OCI-LY3 (cell line): ENCODE results near the gene WDR26.

ENCODE experiments used
- H2AFZ ChIP-seq: fragments of 200-600, 300-600 bp; shearing (Covaris generic); 2 replicates; pipeline ENCODE4 v1.6.0; 2014; ENCODE audit warnings: antibody characterized with exemption, low read depth, low read length
- H3K27ac ChIP-seq: fragments of 200-600, 300-600 bp; sonication (generic); 2 replicates; pipeline ENCODE4 v1.5.1; 2014; ENCODE audit warnings: mild to moderate bottlenecking, low read length, moderate library complexity, mixed read lengths
- H3K27me3 ChIP-seq: fragments of 200-600, 300-600 bp; sonication (generic); 2 replicates; pipeline ENCODE4 v1.6.1; 2014; ENCODE audit warnings: low read depth, low read length, mixed read lengths
- H3K36me3 ChIP-seq: fragments of 200-600, 300-600 bp; sonication (generic); replicated peaks from 2 replicates; pipeline ENCODE3; 2014; ENCODE audit warnings: low read depth, low read length, mixed read lengths
- H3K4me1 ChIP-seq: fragments of 300-600, 200-600 bp; sonication (generic); 2 replicates; pipeline ENCODE4 v1.6.1; 2014; ENCODE audit warnings: low read length, mixed read lengths
- H3K4me2 ChIP-seq: fragments of 200-600, 300-600 bp; sonication (generic); 2 replicates; pipeline ENCODE4 v1.6.1; 2014; ENCODE audit warnings: low read length, mixed read lengths
- H3K4me3 ChIP-seq: fragments of 300-600, 200-600 bp; sonication (generic); 2 replicates; pipeline ENCODE4 v1.5.1; 2014; ENCODE audit warnings: antibody characterized with exemption, mild to moderate bottlenecking, low read length, moderate library complexity
- H3K79me2 ChIP-seq: fragments of 300-600, 200-600 bp; shearing (Covaris generic); 2 replicates; pipeline ENCODE4 v1.6.1; 2014; ENCODE audit warnings: mild to moderate bottlenecking, low read length, mixed read lengths
- H3K9ac ChIP-seq: fragments of 300-600, 200-600 bp; shearing (Covaris generic); 2 replicates; pipeline ENCODE4 v1.6.0; 2014; ENCODE audit warnings: mild to moderate bottlenecking, low read length, moderate library complexity
- H3K9me3 ChIP-seq: fragments of 200-600, 300-600 bp; shearing (Covaris generic); 2 replicates; pipeline ENCODE4 v1.6.1; 2014; ENCODE audit warnings: low read length, mixed read lengths; ENCODE audit not compliant: insufficient read depth
- H4K20me1 ChIP-seq: fragments of 200-600, 300-600 bp; sonication (generic); 2 replicates; pipeline ENCODE4 v1.6.1; 2016; ENCODE audit warnings: low read length, mixed read lengths; ENCODE audit not compliant: insufficient read depth
- CTCF ChIP-seq: fragments of 200-600, 300-600 bp; sonication (generic); IDR thresholded peaks from 2 replicates; pipeline ENCODE4 v1.5.1; 2014; ENCODE audit warnings: antibody characterized with exemption, low read length, low read depth
- EZH2phosphoT487 ChIP-seq: fragments of 200-600 bp; shearing (Covaris generic); IDR thresholded peaks from 2 replicates; pipeline ENCODE4 v1.6.1; 2018; ENCODE audit warnings: antibody characterized with exemption, mixed run types, low read depth

The WDR26 gene

DNA sequence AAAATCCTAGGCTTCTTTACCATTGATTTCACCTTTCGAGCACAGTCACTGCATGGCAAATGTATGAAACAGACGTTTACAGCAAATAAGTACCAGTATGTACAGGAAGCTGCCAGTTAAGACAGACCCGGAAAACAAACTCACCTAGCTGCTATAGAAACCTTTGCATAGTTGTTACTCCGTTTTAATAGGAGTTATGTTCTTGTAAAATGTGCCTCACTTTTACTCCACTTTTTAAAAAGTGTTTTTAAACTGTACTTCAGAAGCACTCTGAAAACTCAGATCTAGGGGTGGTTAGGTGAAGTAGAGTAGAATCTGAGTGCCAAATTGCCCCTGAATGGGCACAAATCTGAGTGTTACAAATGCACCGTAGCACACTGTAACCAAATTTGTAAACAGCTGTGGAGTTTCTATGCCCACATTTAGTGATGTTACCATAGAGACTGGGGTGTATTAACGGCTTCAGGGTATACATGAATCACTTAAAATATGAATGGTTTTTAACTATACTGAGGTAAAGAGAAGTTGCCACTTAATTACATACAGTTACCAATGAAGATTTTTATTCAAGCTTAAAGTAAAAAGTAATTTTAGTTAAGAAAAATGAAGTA, 47.2 kb downstream of the WDR26 start:
- Histone ChIP-seq H3K4me3 (no peak overlapping the region), H3K9me3 (no peaks in the 10 kb centered on the region), H2AFZ (no peak overlapping the region), H3K4me2 (no peak overlapping the region), H4K20me1 (no peaks in the 10 kb centered on the region), H3K79me2 (no peaks in the 10 kb centered on the region), H3K4me1 (no peaks in the 10 kb centered on the region), H3K27me3 (no peaks in the 10 kb centered on the region), H3K9ac (no peak overlapping the region), H3K36me3 (peaks cover 45% of the 10 kb centered on the region), H3K27ac (no peak overlapping the region)
- TF ChIP-seq CTCF = no peak
- no peak for TF ChIP-seq EZH2phosphoT487

DNA sequence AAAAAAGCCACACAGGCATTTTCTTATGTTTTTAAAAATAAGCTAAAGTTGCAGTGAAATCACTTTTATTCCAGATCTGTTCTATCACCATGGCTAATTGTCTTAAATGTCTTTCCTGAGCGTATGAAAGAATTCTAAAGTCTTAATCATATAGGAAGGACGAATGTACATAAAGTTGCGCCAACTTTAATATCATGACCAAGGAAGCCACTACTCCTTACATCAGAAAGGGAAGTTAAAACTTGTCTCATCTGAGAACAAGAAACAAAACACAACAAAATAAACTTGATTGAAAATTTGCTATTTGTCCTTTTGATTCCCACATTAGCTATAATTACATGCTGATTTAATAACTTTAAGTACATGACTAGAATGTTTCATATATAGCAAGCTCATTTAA, 51.4 kb downstream of the WDR26 start:
- no peaks in the 10 kb centered on the region for H3K27me3 ChIP-seq
- peaks cover 5% of the 10 kb centered on the region for H4K20me1 ChIP-seq
- H3K4me1 ChIP-seq = peaks cover 12% of the 10 kb centered on the region
- H3K4me3 ChIP-seq = no peak overlapping the region
- no peak overlapping the region for H3K27ac ChIP-seq
- no peaks in the 10 kb centered on the region for H3K9me3 ChIP-seq
- no peak overlapping the region for H3K4me2 ChIP-seq
- H2AFZ ChIP-seq = no peak overlapping the region
- no peak overlapping the region for H3K9ac ChIP-seq
- H3K79me2 ChIP-seq = no peaks in the 10 kb centered on the region
- peaks cover 26% of the 10 kb centered on the region for H3K36me3 ChIP-seq
- TF ChIP-seq CTCF (no peak), EZH2phosphoT487 (no peak)

- Histone ChIP-seq H3K9ac (no peak overlapping the region), H3K4me2 (no peak overlapping the region)
- no peak for TF ChIP-seq EZH2phosphoT487
- TF ChIP-seq CTCF = no peak
Observed at GRCh38 chr1:224381880-224382548, 52.6 kb downstream of the WDR26 start.

GRCh38 chr1:224380003-224380402, 54.6 kb downstream of the WDR26 start:
- H3K36me3 ChIP-seq = peaks cover 36% of the 10 kb centered on the region
- H3K4me3 ChIP-seq = no peak overlapping the region
- no peaks in the 10 kb centered on the region for H3K79me2 ChIP-seq
- H3K4me1 ChIP-seq = peaks cover 12% of the 10 kb centered on the region
- no peak overlapping the region for H3K27ac ChIP-seq
- H3K27me3 ChIP-seq = no peaks in the 10 kb centered on the region
- H2AFZ ChIP-seq = no peak overlapping the region
- no peak overlapping the region for H3K9ac ChIP-seq
- TF ChIP-seq EZH2phosphoT487 (no peak), CTCF (no peak)
- no peaks in the 10 kb centered on the region for H3K9me3 ChIP-seq
- H3K4me2 ChIP-seq = no peak overlapping the region
- H4K20me1 ChIP-seq = peaks cover 5% of the 10 kb centered on the region

More at GRCh38 chr1:224381880-224382548, 52.6 kb downstream of the WDR26 start:
- H3K27me3 ChIP-seq = no peaks in the 10 kb centered on the region
- H2AFZ ChIP-seq = no peak overlapping the region
- H3K36me3 ChIP-seq = peaks cover 22% of the 10 kb centered on the region
- no peak overlapping the region for H3K27ac ChIP-seq
- peaks cover 12% of the 10 kb centered on the region for H3K4me1 ChIP-seq
- peaks cover 5% of the 10 kb centered on the region for H4K20me1 ChIP-seq
- H3K4me3 ChIP-seq = no peak overlapping the region
- H3K79me2 ChIP-seq = no peaks in the 10 kb centered on the region
- no peaks in the 10 kb centered on the region for H3K9me3 ChIP-seq
